ENCODE measurements around the gene FSTL5. TPM values are rescaled to one million over a fixed set of nuclear protein-coding genes. Genes with fewer than 3 reads are reported as not detected.
"Not testable (repeated sequence)": the region's sequence is repeated elsewhere in the genome, so short reads cannot be mapped to it uniquely, and the experiment has no call there.

Gene FSTL5
- total RNA-seq, 2 donors from 2014 or later = not detected

- H3K4me3 Mint-ChIP-seq = no peak overlapping the region
- H3K27ac Mint-ChIP-seq = no peak overlapping the region
- H3K4me1 Mint-ChIP-seq (ENCODE audit: low read depth in 2 of 2) = no peaks in the 10 kb centered on the region
- ATAC-seq = no peak
- peaks cover 5% of the 10 kb centered on the region for H3K9me3 Mint-ChIP-seq
- no peak for DNase-seq (ENCODE audit: low spot score)
- no peaks in the 10 kb centered on the region for H3K36me3 Mint-ChIP-seq
- H3K27me3 Mint-ChIP-seq = no peaks in the 10 kb centered on the region
Observed at GRCh38 chr4:162131256-162131655, 32.5 kb downstream of the FSTL5 start.

- DNase-seq (ENCODE audit: low spot score) (no peak), ATAC-seq (no peak)
- Mint-ChIP-seq H3K36me3 (no peaks in the 10 kb centered on the region), H3K27me3 (no peaks in the 10 kb centered on the region), H3K4me3 (no peak overlapping the region), H3K9me3 (no peaks in the 10 kb centered on the region), H3K27ac (no peak overlapping the region), H3K4me1 (ENCODE audit: low read depth in 2 of 2) (no peaks in the 10 kb centered on the region)
Observed at GRCh38 chr4:162126729-162127128, 37.1 kb downstream of the FSTL5 start.

GRCh38 chr4:162117051-162117450 lies 46.7 kb downstream of the FSTL5 start:
- Mint-ChIP-seq H3K27me3 (no peaks in the 10 kb centered on the region), H3K27ac (no peak overlapping the region), H3K4me3 (no peak overlapping the region), H3K4me1 (ENCODE audit: low read depth in 2 of 2) (no peaks in the 10 kb centered on the region), H3K36me3 (peaks cover 10% of the 10 kb centered on the region), H3K9me3 (peaks cover 11% of the 10 kb centered on the region)
- ATAC-seq (no peak), DNase-seq (ENCODE audit: low spot score) (no peak)

GRCh38 chr4:162116095-162116779 lies 47.6 kb downstream of the FSTL5 start:
- Mint-ChIP-seq H3K4me1 (ENCODE audit: low read depth in 2 of 2) (no peaks in the 10 kb centered on the region), H3K27ac (no peak overlapping the region), H3K27me3 (no peaks in the 10 kb centered on the region), H3K4me3 (no peak overlapping the region), H3K36me3 (peaks cover 10% of the 10 kb centered on the region), H3K9me3 (peaks cover 11% of the 10 kb centered on the region)
- ATAC-seq (no peak), DNase-seq (ENCODE audit: low spot score) (no peak)

GRCh38 chr4:162115333-162115732 lies 48.5 kb downstream of the FSTL5 start:
- no peaks in the 10 kb centered on the region for H3K4me1 Mint-ChIP-seq (ENCODE audit: low read depth in 2 of 2)
- no peak for DNase-seq (ENCODE audit: low spot score)
- H3K36me3 Mint-ChIP-seq = peaks cover 10% of the 10 kb centered on the region
- no peaks in the 10 kb centered on the region for H3K27me3 Mint-ChIP-seq
- H3K27ac Mint-ChIP-seq = no peak overlapping the region
- no peak for ATAC-seq
- H3K4me3 Mint-ChIP-seq = no peak overlapping the region
- peaks cover 11% of the 10 kb centered on the region for H3K9me3 Mint-ChIP-seq

GRCh38 chr4:162111078-162111477 lies 52.7 kb downstream of the FSTL5 start:
- DNase-seq (ENCODE audit: low spot score) = no peak
- Mint-ChIP-seq H3K4me1 (ENCODE audit: low read depth in 2 of 2) (no peaks in the 10 kb centered on the region), H3K27ac (no peak overlapping the region), H3K27me3 (no peaks in the 10 kb centered on the region), H3K36me3 (peaks cover 10% of the 10 kb centered on the region), H3K9me3 (peaks cover 11% of the 10 kb centered on the region), H3K4me3 (no peak overlapping the region)
- ATAC-seq = no peak

- H3K4me1 Mint-ChIP-seq (ENCODE audit: low read depth in 2 of 2) = no peaks in the 10 kb centered on the region
- peaks cover 7% of the 10 kb centered on the region for H3K9me3 Mint-ChIP-seq
- no peaks in the 10 kb centered on the region for H3K36me3 Mint-ChIP-seq
Observed at GRCh38 chr4:162104459-162105124, 59.2 kb downstream of the FSTL5 start.

GRCh38 chr4:162103908-162104307 lies 59.9 kb downstream of the FSTL5 start:
- not testable (repeated sequence) for H3K4me3 Mint-ChIP-seq; ATAC-seq; H3K27ac Mint-ChIP-seq; H3K36me3 Mint-ChIP-seq; DNase-seq (ENCODE audit: low spot score); H3K4me1 Mint-ChIP-seq (ENCODE audit: low read depth in 2 of 2); H3K27me3 Mint-ChIP-seq; H3K9me3 Mint-ChIP-seq

More at GRCh38 chr4:162104459-162105124, 59.2 kb downstream of the FSTL5 start:
- no peak for ATAC-seq
- Mint-ChIP-seq H3K27me3 (no peaks in the 10 kb centered on the region), H3K4me3 (no peak overlapping the region), H3K27ac (no peak overlapping the region)
- DNase-seq (ENCODE audit: low spot score) = no peak

- DNase-seq (ENCODE audit: low spot score) (no peak), ATAC-seq (no peak)
- Mint-ChIP-seq H3K4me3 (no peak overlapping the region), H3K4me1 (ENCODE audit: low read depth in 2 of 2) (no peaks in the 10 kb centered on the region), H3K36me3 (no peaks in the 10 kb centered on the region), H3K27me3 (no peaks in the 10 kb centered on the region), H3K9me3 (peaks cover 7% of the 10 kb centered on the region), H3K27ac (no peak overlapping the region)
Observed at GRCh38 chr4:162102713-162103112, 61.1 kb downstream of the FSTL5 start.

GRCh38 chr4:162101337-162101736 lies 62.5 kb downstream of the FSTL5 start:
- Mint-ChIP-seq H3K4me3 (no peak overlapping the region), H3K36me3 (no peaks in the 10 kb centered on the region), H3K27ac (no peak overlapping the region), H3K4me1 (ENCODE audit: low read depth in 2 of 2) (no peaks in the 10 kb centered on the region), H3K9me3 (peaks cover 7% of the 10 kb centered on the region), H3K27me3 (no peaks in the 10 kb centered on the region)
- ATAC-seq = no peak
- no peak for DNase-seq (ENCODE audit: low spot score)

- H3K36me3 Mint-ChIP-seq = no peaks in the 10 kb centered on the region
- peaks cover 3% of the 10 kb centered on the region for H3K9me3 Mint-ChIP-seq
- H3K4me1 Mint-ChIP-seq (ENCODE audit: low read depth in 2 of 2) = no peaks in the 10 kb centered on the region
- H3K4me3 Mint-ChIP-seq = no peak overlapping the region
- no peaks in the 10 kb centered on the region for H3K27me3 Mint-ChIP-seq
- ATAC-seq (no peak), DNase-seq (ENCODE audit: low spot score) (no peak)
- H3K27ac Mint-ChIP-seq = no peak overlapping the region
Observed at GRCh38 chr4:162075726-162076125, 88.1 kb downstream of the FSTL5 start.

- DNase-seq (ENCODE audit: low spot score) (no peak), ATAC-seq (no peak)
- Mint-ChIP-seq H3K27ac (no peak overlapping the region), H3K27me3 (no peaks in the 10 kb centered on the region), H3K9me3 (peaks cover 17% of the 10 kb centered on the region), H3K4me3 (no peak overlapping the region), H3K36me3 (no peaks in the 10 kb centered on the region), H3K4me1 (ENCODE audit: low read depth in 2 of 2) (no peaks in the 10 kb centered on the region)
Observed at GRCh38 chr4:162061214-162061613, 102.6 kb downstream of the FSTL5 start.

- no peak for ATAC-seq
- H3K4me1 Mint-ChIP-seq (ENCODE audit: low read depth in 2 of 2) = no peaks in the 10 kb centered on the region
- H3K27me3 Mint-ChIP-seq = no peaks in the 10 kb centered on the region
- no peak overlapping the region for H3K27ac Mint-ChIP-seq
- H3K36me3 Mint-ChIP-seq = no peaks in the 10 kb centered on the region
- peaks cover 16% of the 10 kb centered on the region for H3K9me3 Mint-ChIP-seq
- no peak overlapping the region for H3K4me3 Mint-ChIP-seq
- no peak for DNase-seq (ENCODE audit: low spot score)
Observed at GRCh38 chr4:162059656-162060055, 104.1 kb downstream of the FSTL5 start.

GRCh38 chr4:162056990-162057389 lies 106.8 kb downstream of the FSTL5 start:
- ATAC-seq = no peak
- Mint-ChIP-seq H3K36me3 (no peaks in the 10 kb centered on the region), H3K4me1 (ENCODE audit: low read depth in 2 of 2) (no peaks in the 10 kb centered on the region), H3K27ac (no peak overlapping the region), H3K27me3 (no peaks in the 10 kb centered on the region), H3K9me3 (peaks cover 7% of the 10 kb centered on the region), H3K4me3 (no peak overlapping the region)
- no peak for DNase-seq (ENCODE audit: low spot score)
